ENCODE results near the gene AMDHD1. TPM values are rescaled to one million over a fixed set of nuclear protein-coding genes. Genes with fewer than 3 reads are reported as not detected.

The AMDHD1 gene
- total and polyA plus RNA-seq, 8 donors = 0.74 to 2.4 (median 1.2) TPM

DNA sequence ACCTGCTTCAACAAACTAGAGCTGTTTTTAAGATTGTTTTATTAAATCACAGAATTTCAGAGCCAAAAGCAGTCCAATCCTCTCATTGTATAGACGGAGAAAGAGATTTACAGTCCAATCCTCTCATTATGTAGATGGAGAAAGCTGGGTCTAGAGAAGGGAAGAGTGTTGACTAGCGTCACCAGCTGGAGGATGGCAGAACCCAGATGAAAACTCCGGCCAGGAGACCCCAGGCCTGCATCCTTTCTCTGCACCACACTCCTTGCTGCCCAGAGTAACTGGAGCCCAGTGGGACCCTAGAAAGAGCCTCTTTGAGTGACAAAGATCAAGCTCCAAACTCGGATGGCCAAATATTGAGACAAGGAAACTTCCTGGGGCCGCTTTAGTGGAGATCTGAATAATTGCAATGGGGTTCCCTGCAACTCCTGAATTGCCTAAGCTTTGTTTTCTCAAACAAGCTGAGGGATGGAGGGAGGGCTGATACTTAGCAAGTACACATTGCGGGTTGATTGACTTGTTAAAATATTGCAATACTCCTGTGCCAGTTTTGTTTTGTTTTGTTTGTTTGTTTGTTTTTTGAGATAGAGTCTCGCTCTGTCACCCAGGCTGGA, 12.5 kb downstream of the AMDHD1 start:
- no peak for ATAC-seq

DNA sequence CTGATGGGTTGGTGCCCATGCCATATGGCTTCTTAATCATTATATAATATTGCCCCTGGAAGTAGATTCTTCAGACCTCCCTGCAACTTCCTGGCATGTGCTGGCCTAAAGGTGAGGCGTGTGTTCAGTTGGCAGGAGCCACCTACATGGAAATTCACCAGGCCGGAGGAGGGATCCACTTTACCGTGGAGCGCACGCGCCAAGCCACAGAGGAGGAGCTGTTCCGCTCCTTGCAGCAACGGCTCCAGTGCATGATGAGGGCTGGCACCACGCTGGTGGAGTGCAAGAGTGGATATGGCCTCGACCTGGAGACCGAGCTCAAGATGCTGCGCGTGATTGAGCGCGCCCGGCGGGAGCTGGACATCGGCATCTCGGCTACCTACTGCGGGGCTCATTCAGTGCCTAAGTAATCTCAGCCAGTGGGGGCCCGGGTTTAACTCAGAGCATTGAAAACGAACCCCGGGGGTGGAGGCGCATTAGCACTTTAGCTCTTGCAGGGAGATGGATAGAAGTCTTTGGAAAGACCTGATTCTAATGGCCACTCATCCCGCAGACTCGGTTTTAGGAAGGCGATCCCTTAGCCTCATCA, 13.5 kb downstream of the AMDHD1 start:
- TF ChIP-seq, protein P1, sequence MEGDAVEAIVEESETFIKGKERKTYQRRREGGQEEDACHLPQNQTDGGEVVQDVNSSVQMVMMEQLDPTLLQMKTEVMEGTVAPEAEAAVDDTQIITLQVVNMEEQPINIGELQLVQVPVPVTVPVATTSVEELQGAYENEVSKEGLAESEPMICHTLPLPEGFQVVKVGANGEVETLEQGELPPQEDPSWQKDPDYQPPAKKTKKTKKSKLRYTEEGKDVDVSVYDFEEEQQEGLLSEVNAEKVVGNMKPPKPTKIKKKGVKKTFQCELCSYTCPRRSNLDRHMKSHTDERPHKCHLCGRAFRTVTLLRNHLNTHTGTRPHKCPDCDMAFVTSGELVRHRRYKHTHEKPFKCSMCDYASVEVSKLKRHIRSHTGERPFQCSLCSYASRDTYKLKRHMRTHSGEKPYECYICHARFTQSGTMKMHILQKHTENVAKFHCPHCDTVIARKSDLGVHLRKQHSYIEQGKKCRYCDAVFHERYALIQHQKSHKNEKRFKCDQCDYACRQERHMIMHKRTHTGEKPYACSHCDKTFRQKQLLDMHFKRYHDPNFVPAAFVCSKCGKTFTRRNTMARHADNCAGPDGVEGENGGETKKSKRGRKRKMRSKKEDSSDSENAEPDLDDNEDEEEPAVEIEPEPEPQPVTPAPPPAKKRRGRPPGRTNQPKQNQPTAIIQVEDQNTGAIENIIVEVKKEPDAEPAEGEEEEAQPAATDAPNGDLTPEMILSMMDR (IDR thresholded peaks at IDR 0.05) = no peak
- intact Hi-C loops (cut with DNase I) = no loop called here
- Histone ChIP-seq H3K4me1 (no peaks in the 10 kb centered on the region), H3K36me3 (no peaks in the 10 kb centered on the region), H3K9me3 (no peaks in the 10 kb centered on the region), H3K27ac (no peak overlapping the region), H3K4me3 (no peak overlapping the region), H3K27me3 (no peaks in the 10 kb centered on the region)
- ATAC-seq = no peak
- DNase-seq = no peak

More for the DNA sequence above, 12.5 kb downstream of the AMDHD1 start:
- Histone ChIP-seq H3K27ac (no peak overlapping the region), H3K9me3 (no peaks in the 10 kb centered on the region), H3K36me3 (no peaks in the 10 kb centered on the region), H3K4me1 (no peaks in the 10 kb centered on the region), H3K27me3 (no peaks in the 10 kb centered on the region), H3K4me3 (no peak overlapping the region)
- DNase-seq = no peak
- intact Hi-C loops (cut with DNase I) = no loop called here
- TF ChIP-seq, protein P1 (IDR thresholded peaks at IDR 0.05) = no peak

DNA sequence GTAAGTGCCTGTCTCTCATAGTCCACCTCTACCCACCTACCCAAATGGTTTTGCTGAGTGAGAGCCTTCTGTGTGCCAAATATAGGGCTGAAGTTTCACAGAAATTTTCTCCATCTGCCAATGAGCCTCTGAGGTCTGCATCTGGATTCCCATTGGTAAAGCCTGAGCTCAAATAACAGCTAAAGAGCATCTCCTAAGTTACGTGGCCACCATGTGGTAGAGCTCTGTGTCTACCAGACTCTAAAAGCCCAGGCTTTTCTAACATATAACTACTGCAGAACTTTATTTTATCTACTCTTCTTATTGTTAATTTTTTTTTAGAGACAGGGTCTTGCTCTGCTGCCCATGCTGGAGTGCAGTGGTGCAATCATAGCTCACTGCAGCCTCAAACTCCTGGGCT, 16.0 kb downstream of the AMDHD1 start:
- ATAC-seq (no peak), DNase-seq (no peak)
- TF ChIP-seq, protein P1 (IDR thresholded peaks at IDR 0.05) = no peak
- Histone ChIP-seq H3K27ac (no peak overlapping the region), H3K9me3 (no peaks in the 10 kb centered on the region), H3K4me1 (no peaks in the 10 kb centered on the region), H3K27me3 (no peaks in the 10 kb centered on the region), H3K36me3 (no peaks in the 10 kb centered on the region), H3K4me3 (no peak overlapping the region)
- intact Hi-C loops (cut with DNase I) = no loop called here

DNA sequence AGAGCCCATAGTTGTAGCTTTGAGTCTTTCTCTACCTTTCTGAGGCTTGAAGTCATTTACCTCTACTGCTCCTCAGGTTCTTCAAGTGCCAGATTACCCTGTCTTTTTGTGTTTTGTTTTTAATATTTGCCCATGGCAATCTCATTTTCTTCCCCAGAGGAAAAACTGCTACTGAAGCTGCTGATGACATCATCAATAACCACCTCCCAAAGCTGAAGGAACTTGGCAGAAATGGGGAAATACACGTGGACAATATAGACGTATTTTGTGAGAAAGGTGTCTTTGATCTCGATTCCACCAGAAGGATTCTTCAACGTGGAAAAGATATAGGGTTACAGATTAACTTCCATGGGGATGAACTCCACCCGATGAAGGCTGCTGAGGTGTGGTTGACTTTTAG, 17.1 kb downstream of the AMDHD1 start:
- no peak overlapping the region for H3K4me3 ChIP-seq
- no peaks in the 10 kb centered on the region for H3K36me3 ChIP-seq
- H3K27me3 ChIP-seq = no peaks in the 10 kb centered on the region
- TF ChIP-seq, protein P1 (IDR thresholded peaks at IDR 0.05) = no peak
- intact Hi-C loops (cut with DNase I) = no loop called here
- H3K9me3 ChIP-seq = no peaks in the 10 kb centered on the region
- ATAC-seq (no peak), DNase-seq (no peak)
- no peaks in the 10 kb centered on the region for H3K4me1 ChIP-seq
- no peak overlapping the region for H3K27ac ChIP-seq

DNA sequence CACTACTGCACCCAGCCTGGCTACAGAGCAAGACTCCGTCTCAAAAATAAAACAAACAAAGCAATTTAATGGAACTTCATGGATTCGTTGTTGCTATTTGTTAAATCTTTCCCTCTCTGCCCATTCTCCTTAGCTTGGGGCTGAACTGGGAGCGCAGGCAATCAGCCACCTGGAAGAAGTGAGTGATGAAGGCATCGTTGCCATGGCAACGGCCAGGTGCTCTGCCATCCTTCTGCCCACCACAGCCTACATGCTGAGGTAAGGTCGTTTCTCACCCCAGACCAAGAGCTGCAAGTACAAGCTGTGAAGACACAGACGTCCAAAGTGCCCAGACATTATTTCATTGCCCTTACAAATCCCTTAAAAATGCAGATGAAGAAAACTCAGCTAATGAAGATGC, 19.1 kb downstream of the AMDHD1 start:
- DNase-seq (no peak), ATAC-seq (no peak)
- H3K4me1 ChIP-seq = no peaks in the 10 kb centered on the region
- no peak overlapping the region for H3K27ac ChIP-seq
- H3K36me3 ChIP-seq = no peaks in the 10 kb centered on the region
- TF ChIP-seq, protein P1 (IDR thresholded peaks at IDR 0.05) = no peak
- no peak overlapping the region for H3K4me3 ChIP-seq
- H3K9me3 ChIP-seq = no peaks in the 10 kb centered on the region
- intact Hi-C loops (cut with DNase I) = no loop called here
- no peaks in the 10 kb centered on the region for H3K27me3 ChIP-seq

Measured in left lung (tissue), 10 donors.